NB4 (cell line): ENCODE data around the gene STEAP2.

Experiments used
- POLR2A ChIP-seq: IDR thresholded peaks from 2 replicates; pipeline ENCODE4 v1.6.1; 2011; ENCODE audit warnings: mild to moderate bottlenecking; ENCODE audit not compliant: insufficient read length; ENCODE audit errors: extremely low read depth
- TF ChIP-seq, protein P1 (sequence below): IDR thresholded peaks from one replicate; pipeline ENCODE4 v1.5.1; 2012; ENCODE audit warnings: low read depth, low read length
- TF ChIP-seq, protein P2 (sequence below): IDR thresholded peaks from 2 replicates; pipeline ENCODE4 v1.6.1; 2011; ENCODE audit warnings: low read depth, low read length

DNA sequence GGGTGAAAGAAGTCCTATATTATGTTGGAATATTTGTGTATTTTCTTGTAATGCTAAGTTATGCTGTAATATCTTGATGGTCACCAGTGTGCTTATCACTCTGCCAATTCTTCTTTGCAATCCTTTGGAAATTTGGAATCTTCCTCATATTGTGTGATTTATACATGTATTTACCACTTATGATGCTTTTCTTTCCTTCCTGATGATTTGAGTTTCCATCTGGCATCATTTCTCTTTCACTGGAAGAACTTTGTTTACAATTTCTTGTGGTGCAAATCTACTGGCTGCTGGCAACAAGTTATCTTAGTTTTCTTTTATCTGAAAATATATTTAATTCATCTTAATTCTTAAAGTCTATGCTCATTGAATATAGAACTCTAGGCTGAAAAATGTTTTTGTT, 62.6 kb downstream of the STEAP2 start:
- TF ChIP-seq, protein P1, sequence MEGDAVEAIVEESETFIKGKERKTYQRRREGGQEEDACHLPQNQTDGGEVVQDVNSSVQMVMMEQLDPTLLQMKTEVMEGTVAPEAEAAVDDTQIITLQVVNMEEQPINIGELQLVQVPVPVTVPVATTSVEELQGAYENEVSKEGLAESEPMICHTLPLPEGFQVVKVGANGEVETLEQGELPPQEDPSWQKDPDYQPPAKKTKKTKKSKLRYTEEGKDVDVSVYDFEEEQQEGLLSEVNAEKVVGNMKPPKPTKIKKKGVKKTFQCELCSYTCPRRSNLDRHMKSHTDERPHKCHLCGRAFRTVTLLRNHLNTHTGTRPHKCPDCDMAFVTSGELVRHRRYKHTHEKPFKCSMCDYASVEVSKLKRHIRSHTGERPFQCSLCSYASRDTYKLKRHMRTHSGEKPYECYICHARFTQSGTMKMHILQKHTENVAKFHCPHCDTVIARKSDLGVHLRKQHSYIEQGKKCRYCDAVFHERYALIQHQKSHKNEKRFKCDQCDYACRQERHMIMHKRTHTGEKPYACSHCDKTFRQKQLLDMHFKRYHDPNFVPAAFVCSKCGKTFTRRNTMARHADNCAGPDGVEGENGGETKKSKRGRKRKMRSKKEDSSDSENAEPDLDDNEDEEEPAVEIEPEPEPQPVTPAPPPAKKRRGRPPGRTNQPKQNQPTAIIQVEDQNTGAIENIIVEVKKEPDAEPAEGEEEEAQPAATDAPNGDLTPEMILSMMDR = no peak
- TF ChIP-seq POLR2A = no peak
- TF ChIP-seq, protein P2, sequence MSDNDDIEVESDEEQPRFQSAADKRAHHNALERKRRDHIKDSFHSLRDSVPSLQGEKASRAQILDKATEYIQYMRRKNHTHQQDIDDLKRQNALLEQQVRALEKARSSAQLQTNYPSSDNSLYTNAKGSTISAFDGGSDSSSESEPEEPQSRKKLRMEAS = no peak
